ENCODE data around the gene LSM4.
"Not testable (repeated sequence)": the region's sequence is repeated elsewhere in the genome, so short reads cannot be mapped to it uniquely, and the experiment has no call there.

Gene LSM4

DNA sequence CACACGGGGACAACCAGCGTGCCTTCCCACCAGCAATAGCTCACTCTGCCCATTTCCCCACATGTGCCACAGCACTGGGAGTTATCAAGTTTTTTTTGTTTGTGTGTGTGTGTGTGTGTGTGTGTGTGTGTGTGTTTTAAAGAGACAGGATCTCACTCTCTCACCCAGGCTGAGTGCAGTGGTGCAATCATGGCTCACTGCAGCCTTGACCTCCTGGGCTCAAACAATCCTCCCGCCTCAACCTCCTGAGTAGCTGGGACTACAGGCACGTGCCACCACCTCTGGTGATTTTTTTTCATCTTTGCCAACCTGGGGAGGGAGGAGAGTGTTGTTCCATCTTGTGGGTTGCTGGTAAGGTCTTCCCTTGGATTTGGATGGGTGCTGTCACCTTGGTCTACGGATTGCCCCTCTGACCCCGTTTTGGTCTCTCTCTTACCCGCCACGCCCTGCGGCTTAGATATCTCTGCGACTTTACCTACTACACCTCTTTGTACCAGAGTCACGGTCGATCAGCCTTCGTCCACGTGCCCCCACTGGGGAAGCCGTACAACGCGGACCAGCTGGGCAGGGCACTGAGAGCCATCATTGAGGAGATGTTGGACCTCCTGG lies 40.2 kb upstream of the LSM4 start:
- TF ChIP-seq CTCF (IDR thresholded peaks at IDR 0.05; ENCODE audit: low read depth, low read length) = no peak
- Histone ChIP-seq H3K4me3 (ENCODE audit: low read depth, low read length) (no peak overlapping the region), H3K27me3 (no peaks in the 10 kb centered on the region), H3K36me3 (no peaks in the 10 kb centered on the region), H3K9me3 (no peaks in the 10 kb centered on the region), H3K4me1 (peaks cover 10% of the 10 kb centered on the region)
- no peak for DNase-seq

GRCh38 chr19:18361646-18362045 lies 38.8 kb upstream of the LSM4 start:
- Histone ChIP-seq H3K36me3 (no peaks in the 10 kb centered on the region), H3K4me1 (peaks cover 10% of the 10 kb centered on the region)
- TF ChIP-seq CTCF (IDR thresholded peaks at IDR 0.05; ENCODE audit: low read depth, low read length) = no peak

GRCh38 chr19:18357041-18357440 lies 34.2 kb upstream of the LSM4 start:
- no peak for DNase-seq
- H3K36me3 ChIP-seq = no peaks in the 10 kb centered on the region

More at GRCh38 chr19:18361646-18362045, 38.8 kb upstream of the LSM4 start:
- no peak overlapping the region for H3K4me3 ChIP-seq (ENCODE audit: low read depth, low read length)
- no peaks in the 10 kb centered on the region for H3K27me3 ChIP-seq
- H3K9me3 ChIP-seq = no peaks in the 10 kb centered on the region; the same call in 1 of the 2 replicates
- no peak for DNase-seq

DNA sequence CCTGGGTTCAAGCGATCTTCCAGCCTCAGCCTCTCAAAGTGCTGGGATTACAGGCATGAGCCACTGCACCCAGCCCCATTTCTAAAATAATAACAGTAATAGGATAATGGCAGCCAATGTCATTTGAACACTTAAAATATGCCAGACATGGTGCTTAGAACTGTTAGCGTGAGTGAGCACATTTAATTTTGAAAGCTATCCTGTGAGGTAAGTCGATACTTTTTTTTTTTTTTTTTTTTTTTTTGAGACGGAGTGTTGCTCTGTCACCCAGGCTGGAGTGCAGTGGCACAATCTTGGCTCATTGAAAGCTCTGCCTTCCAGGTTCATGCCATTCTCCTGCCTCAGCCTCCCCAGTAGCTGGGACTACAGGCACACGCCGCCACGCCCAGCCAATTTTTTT lies 31.9 kb upstream of the LSM4 start:
- not testable (repeated sequence) for H3K4me3 ChIP-seq (ENCODE audit: low read depth, low read length); H3K27me3 ChIP-seq; H3K4me1 ChIP-seq; H3K9me3 ChIP-seq; H3K36me3 ChIP-seq; DNase-seq

More at GRCh38 chr19:18357041-18357440, 34.2 kb upstream of the LSM4 start:
- Histone ChIP-seq H3K4me3 (ENCODE audit: low read depth, low read length) (no peak overlapping the region), H3K9me3 (no peaks in the 10 kb centered on the region; the same call in 1 of the 2 replicates), H3K27me3 (no peaks in the 10 kb centered on the region), H3K4me1 (no peaks in the 10 kb centered on the region)
- TF ChIP-seq CTCF (IDR thresholded peaks at IDR 0.05; ENCODE audit: low read depth, low read length) = no peak

DNA sequence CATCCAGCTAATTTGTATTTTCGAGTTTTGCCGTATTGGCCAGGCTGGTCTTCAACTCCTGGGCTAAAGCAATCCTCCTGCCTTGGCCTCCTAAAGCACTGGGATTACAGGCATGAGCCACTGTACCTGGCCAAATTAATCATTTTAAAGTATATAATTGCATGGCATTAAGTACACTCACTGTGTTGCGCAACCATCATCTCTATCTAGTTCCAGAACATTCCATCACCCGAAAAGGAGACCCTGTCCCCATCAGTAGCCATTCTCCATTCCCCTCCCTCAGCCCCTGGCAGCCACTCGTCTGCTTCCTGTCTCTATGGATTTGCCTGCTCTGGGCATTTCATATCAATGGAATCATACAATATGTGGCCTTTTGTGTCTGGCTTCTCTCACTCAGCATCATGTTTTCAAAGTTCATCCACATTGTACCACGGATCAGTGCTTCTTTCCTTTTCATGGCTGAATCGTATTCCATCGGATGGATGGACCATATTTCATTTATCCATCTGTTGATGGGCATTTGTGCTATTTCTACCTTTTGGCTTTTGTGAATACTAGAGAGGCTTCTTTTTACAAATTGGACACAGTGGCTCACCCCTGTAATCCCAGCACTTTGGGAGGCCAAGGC lies 30.6 kb upstream of the LSM4 start:
- no peaks in the 10 kb centered on the region; the same call in 1 of the 2 replicates for H3K9me3 ChIP-seq
- H3K4me3 ChIP-seq (ENCODE audit: low read depth, low read length) = no peak overlapping the region
- TF ChIP-seq CTCF (IDR thresholded peaks at IDR 0.05; ENCODE audit: low read depth, low read length) = no peak
- DNase-seq = no peak
- no peaks in the 10 kb centered on the region for H3K36me3 ChIP-seq
- no peaks in the 10 kb centered on the region for H3K4me1 ChIP-seq
- H3K27me3 ChIP-seq = no peaks in the 10 kb centered on the region; the same call in 1 of the 2 replicates

- Histone ChIP-seq H3K27me3 (peaks cover 9% of the 10 kb centered on the region), H3K4me1 (no peaks in the 10 kb centered on the region), H3K4me3 (ENCODE audit: low read depth, low read length) (no peak overlapping the region), H3K36me3 (no peaks in the 10 kb centered on the region), H3K9me3 (no peaks in the 10 kb centered on the region)
- no peak for DNase-seq
- TF ChIP-seq CTCF (IDR thresholded peaks at IDR 0.05; ENCODE audit: low read depth, low read length) = no peak
Measured at GRCh38 chr19:18351544-18351943, 28.7 kb upstream of the LSM4 start.

Data from BE2C (cell line).